Stimulated activated memory B cell treated with anti-CD40 and anti-IgM and Interleukin-4, amounts not matched to agents 10 μg/mL and 1 μg/mL and 100 μg/mL, for 72 hours (primary cell): ENCODE measurements around the gene CFAP210.

Source experiments
- ATAC-seq: fragments of 150-1000 bp; cut with Tn5 transposase; 2 replicates; pipeline ENCODE4 v1.10.0; 2021
- H3K27ac Mint-ChIP-seq: one replicate; pipeline ENCODE4 v1.8.0; 2022; ENCODE audit warnings: mild to moderate bottlenecking, mixed read lengths
- H3K27me3 Mint-ChIP-seq: one replicate; pipeline ENCODE4 v1.8.0; 2022; ENCODE audit warnings: mixed read lengths
- H3K36me3 Mint-ChIP-seq: one replicate; pipeline ENCODE4 v1.8.0; 2022; ENCODE audit warnings: mixed read lengths
- H3K4me1 Mint-ChIP-seq: one replicate; pipeline ENCODE4 v1.8.0; 2022; ENCODE audit warnings: mixed read lengths
- H3K4me3 Mint-ChIP-seq: one replicate; pipeline ENCODE4 v1.8.0; 2022; ENCODE audit warnings: mild to moderate bottlenecking, moderate library complexity, mixed read lengths
- H3K9me3 Mint-ChIP-seq: one replicate; pipeline ENCODE4 v1.8.0; 2022; ENCODE audit warnings: mixed read lengths

CFAP210 gene

DNA sequence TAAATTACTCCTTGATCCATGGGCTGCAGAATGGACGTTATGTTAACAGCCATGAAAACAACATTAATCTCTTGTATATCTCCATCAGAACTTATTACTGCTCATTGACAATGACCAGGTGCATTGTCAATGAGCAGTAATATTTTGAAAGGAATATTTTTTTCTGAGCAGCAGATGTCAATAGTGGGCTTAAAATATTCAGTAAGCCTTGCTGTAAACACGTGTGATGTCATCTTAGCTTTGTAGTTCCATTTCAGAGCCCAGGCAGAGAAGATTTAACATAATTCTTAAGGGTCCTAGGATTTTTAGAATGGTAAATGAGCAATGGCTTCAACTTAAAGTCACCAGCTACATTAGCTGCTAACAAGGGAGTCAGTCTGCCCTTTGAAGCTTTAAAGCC, 26.6 kb downstream of the CFAP210 start:
- ATAC-seq, result no peak
- Mint-ChIP-seq H3K27me3 (peaks cover 27% of the 10 kb centered on the region), H3K27ac (no peak overlapping the region), H3K9me3 (no peaks in the 10 kb centered on the region), H3K4me3 (no peak overlapping the region), H3K36me3 (no peaks in the 10 kb centered on the region), H3K4me1 (no peaks in the 10 kb centered on the region)

DNA sequence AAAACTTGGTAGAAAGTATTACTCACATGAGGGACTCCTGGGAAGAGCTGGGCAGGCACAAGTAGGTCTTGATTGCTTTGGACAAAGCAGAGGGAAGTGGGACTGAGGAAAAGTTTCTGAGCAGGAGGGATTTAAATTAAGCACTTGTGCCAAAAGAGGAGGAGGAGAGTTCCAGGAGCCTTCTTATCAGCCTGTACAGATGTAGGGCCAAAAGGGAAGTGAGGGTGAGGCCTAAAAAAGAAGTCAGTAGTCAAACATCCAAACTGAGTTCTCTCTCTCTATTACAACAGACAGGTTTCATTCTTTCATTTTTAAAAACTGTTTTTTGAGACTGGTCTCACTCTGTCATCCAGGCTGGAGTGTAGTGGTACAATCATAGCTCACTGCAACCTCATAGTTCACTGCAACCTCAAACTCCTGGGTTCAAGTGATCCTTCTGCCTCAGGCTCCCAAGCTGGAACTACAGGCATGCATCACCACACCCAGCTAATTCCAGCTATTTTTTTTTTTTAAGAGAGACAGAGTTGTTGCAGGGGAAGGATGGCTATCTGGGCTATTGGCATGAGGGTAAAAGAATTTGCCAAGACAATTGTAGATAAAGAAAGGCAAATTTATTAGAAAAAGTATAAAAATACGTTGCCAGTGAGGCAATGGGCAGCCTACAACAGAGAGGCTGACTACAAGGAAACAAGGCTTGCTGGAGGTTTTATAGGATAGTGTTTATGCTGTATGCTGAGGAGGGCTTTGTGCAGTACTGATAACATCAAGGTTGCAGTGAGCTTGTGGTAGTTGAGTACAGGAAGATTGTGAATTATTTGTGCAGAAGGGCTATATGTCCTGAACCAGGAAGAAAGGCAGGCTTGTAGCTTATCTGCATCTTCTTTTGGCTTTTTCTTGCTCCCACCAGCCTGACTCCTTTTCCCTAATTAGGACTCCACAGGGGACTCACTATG, 29.0 kb downstream of the CFAP210 start:
- no peak for ATAC-seq
- Mint-ChIP-seq H3K4me1 (peaks cover 5% of the 10 kb centered on the region), H3K36me3 (no peaks in the 10 kb centered on the region), H3K27me3 (peaks cover 20% of the 10 kb centered on the region), H3K4me3 (no peak overlapping the region), H3K9me3 (no peaks in the 10 kb centered on the region), H3K27ac (no peak overlapping the region)

DNA sequence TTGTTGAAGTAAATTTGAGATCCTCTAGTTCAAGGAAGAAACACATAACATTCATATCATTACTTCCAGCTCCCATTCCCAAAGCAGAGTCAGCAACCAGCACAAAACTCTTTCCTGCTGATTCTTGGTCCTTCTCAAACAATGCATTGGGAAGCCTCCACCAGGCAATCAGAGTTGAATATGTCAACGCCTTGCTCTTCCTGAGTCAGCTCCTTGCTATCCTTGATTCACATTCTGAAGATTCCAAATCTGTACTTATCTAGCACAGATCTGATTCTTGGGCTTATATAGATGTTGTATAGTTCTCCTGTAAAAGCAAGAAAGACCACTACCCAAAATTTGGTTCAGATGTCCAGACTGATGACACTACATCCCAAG, 29.6 kb downstream of the CFAP210 start:
- Mint-ChIP-seq H3K4me1 (peaks cover 10% of the 10 kb centered on the region), H3K27me3 (peaks cover 18% of the 10 kb centered on the region), H3K4me3 (no peak overlapping the region), H3K36me3 (no peaks in the 10 kb centered on the region), H3K27ac (no peak overlapping the region), H3K9me3 (no peaks in the 10 kb centered on the region)
- ATAC-seq, result no peak

DNA sequence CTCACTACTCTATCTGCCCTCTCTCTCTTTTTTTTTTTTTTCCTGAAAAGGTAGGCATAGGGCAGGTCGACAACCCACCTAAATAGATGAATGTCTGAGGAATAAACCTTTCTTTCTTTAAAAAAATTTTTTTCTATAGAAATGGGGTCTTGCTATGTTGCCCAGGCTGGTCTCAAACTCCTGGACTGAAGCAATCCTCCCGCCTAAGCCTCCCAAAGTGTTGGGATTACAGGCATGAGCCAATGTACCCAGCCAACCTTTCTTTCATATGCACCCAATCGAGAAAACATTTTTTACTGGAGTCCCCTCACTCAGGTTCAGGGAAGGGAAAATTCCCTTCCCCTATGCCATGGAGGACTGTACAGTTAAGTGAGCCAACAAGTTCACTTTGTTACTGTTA, 31.0 kb downstream of the CFAP210 start:
- no peaks in the 10 kb centered on the region for H3K36me3 Mint-ChIP-seq
- H3K4me3 Mint-ChIP-seq, result no peak overlapping the region
- ATAC-seq, result no peak
- no peak overlapping the region for H3K27ac Mint-ChIP-seq
- H3K4me1 Mint-ChIP-seq, result peaks cover 17% of the 10 kb centered on the region
- peaks cover 8% of the 10 kb centered on the region for H3K27me3 Mint-ChIP-seq
- H3K9me3 Mint-ChIP-seq, result peaks cover 3% of the 10 kb centered on the region

DNA sequence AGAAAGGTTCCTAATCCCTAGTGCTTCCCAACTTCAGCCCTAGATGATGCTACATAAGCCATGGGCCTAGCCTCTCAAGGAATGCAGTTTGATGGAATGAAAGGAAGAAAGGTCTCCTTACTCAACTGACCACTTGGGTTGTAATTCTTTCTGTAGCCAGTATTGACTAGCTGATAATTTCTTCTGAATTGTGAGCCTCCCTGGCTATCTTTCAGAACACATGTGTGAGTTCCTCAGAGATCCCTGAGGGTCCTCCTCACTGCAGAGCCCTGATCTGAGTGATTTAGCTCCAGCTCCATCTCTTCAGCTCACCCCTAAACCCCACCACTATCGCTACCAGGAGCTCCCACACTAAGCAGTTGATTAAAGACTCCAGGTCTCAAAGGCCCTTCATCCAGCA, 31.5 kb downstream of the CFAP210 start:
- Mint-ChIP-seq H3K27ac (no peak overlapping the region), H3K27me3 (peaks cover 8% of the 10 kb centered on the region), H3K36me3 (no peaks in the 10 kb centered on the region), H3K4me3 (no peak overlapping the region), H3K4me1 (peaks cover 17% of the 10 kb centered on the region), H3K9me3 (peaks cover 3% of the 10 kb centered on the region)
- no peak for ATAC-seq

DNA sequence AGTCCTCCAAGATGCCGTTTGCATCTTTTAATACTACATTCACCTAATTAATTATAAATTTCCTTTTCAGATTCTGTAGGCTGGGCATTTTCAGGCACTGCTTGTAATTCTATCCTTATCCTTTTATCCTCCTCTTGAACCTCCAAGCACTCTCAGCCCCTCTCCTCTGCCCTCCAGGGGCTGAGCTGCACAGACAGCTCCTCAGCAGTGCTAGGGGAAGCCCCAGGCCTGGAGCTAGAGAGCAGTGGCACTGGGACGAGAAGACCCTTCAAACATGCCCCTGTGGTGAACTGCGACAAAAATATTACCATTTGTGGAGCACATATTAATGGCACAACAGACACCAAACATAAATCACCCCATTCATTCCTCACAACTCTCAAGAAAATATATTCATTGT, 32.9 kb downstream of the CFAP210 start:
- ATAC-seq, result no peak

DNA sequence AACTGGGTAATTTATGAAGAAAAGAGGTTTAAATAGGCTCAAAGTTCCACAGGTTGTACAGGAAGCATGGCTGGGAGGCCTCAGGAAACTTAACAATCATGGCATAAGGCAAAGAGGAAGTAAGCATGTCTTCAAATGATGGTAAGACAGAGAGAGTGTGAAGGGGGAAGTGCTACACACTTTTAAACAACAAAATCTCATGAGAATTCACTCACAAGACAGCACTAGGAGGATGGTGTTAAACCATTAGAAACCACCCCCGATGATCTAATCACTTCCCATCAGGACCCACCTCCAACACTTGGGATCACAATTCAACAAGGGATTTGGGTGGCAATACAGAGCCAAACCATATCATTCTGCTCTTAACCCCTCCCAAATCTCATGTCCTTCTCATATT, 34.9 kb downstream of the CFAP210 start:
- Mint-ChIP-seq H3K27ac (peak overlapping the region; percentile 62), H3K9me3 (peaks cover 7% of the 10 kb centered on the region), H3K4me1 (peaks cover 17% of the 10 kb centered on the region), H3K4me3 (no peak overlapping the region), H3K36me3 (no peaks in the 10 kb centered on the region), H3K27me3 (no peaks in the 10 kb centered on the region)
- peak; percentile 69 for ATAC-seq

More for the DNA sequence above, 32.9 kb downstream of the CFAP210 start:
- H3K36me3 Mint-ChIP-seq, result no peaks in the 10 kb centered on the region
- H3K27me3 Mint-ChIP-seq, result no peaks in the 10 kb centered on the region
- H3K4me1 Mint-ChIP-seq, result peaks cover 17% of the 10 kb centered on the region
- H3K9me3 Mint-ChIP-seq, result peaks cover 4% of the 10 kb centered on the region
- H3K4me3 Mint-ChIP-seq, result no peak overlapping the region
- H3K27ac Mint-ChIP-seq, result no peak overlapping the region

DNA sequence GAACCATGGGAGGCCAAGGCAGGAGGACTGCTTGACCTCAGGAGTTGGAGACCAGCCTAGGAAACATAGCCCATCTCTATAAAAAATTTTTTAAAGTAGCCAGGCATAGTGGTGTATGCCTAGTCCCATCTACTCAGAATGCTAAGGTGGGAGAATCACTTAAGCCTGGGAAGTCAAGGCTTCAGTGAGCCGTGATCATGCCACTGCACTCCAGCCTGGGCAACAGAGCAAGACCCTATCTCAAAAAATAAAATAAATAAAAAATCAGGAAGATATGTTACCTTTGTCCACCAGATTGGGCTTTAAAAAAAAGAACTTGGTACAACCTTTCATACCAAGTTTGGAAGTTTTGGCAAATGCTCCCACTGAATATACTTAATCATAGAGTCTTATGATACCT, 35.3 kb downstream of the CFAP210 start:
- Mint-ChIP-seq H3K27ac (peak overlapping the region; percentile 62), H3K4me3 (no peak overlapping the region), H3K4me1 (peaks cover 17% of the 10 kb centered on the region)

DNA sequence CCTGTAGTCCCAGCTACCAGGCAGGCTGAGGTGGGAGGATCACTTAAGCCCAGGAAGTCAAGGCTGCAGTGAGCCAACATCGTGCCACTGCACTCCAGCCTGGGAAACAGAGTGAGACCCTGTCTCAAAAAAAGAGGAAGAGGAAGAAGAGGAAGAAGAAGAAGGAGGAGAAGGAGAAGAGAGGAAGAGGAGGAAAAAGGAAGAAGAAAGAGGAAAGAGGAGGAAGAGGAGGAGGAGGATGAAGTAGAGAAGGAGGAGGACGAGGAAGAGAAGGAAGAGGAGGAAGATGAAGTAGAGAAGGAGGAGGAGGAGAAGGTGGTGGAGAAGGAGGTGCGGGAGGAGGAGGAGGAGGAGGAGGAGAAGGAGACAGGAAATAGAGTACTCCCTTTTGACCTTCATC, 38.0 kb downstream of the CFAP210 start:
- Mint-ChIP-seq H3K9me3 (peaks cover 7% of the 10 kb centered on the region), H3K27ac (no peak overlapping the region), H3K27me3 (no peaks in the 10 kb centered on the region), H3K36me3 (no peaks in the 10 kb centered on the region), H3K4me1 (peaks cover 13% of the 10 kb centered on the region), H3K4me3 (no peak overlapping the region)
- no peak for ATAC-seq

More for the DNA sequence above, 35.3 kb downstream of the CFAP210 start:
- Mint-ChIP-seq H3K27me3 (no peaks in the 10 kb centered on the region), H3K9me3 (peaks cover 7% of the 10 kb centered on the region), H3K36me3 (no peaks in the 10 kb centered on the region)
- ATAC-seq, result no peak

DNA sequence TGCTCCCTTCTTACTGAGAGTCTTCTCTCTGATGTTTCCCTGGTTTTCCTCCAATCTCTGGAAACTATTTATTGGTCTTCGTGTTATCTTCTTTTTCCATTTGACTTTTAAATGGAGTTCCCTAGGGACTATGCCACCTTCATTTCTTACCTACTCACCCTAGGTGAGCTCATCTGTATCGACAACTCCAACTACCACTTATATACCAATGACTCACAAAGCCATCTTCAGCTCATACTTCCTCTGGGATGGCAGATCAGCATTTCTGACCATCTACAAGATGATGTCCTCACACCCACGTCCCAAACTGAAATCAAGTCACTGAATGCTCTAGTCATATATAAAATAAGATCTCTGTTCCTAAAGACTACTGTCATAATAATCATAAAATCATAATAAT, 40.6 kb downstream of the CFAP210 start:
- ATAC-seq, result no peak
- H3K4me1 Mint-ChIP-seq, result no peaks in the 10 kb centered on the region
- H3K36me3 Mint-ChIP-seq, result no peaks in the 10 kb centered on the region
- H3K4me3 Mint-ChIP-seq, result no peak overlapping the region
- H3K9me3 Mint-ChIP-seq, result peaks cover 7% of the 10 kb centered on the region
- no peak overlapping the region for H3K27ac Mint-ChIP-seq
- H3K27me3 Mint-ChIP-seq, result no peaks in the 10 kb centered on the region

DNA sequence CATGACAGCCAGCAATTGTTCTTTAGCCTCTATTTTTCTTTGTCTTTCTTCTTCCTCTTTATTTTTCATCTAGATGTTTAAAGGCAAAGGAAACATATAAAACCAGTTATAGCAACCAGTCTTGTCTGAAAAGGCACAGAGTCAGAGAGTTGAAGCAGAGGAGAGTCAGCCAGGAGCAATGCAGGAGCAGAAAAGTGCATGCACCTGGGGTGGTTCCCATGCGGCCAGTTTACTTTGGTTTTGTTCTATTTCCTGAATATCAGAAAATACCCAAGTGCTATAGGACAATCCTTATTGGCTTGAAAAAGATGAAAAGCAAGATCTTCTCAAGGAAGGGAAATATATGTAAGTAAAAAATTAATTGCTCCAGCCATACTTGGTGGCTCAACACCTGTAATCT, 44.9 kb downstream of the CFAP210 start:
- Mint-ChIP-seq H3K4me1 (no peaks in the 10 kb centered on the region), H3K27ac (no peak overlapping the region), H3K4me3 (no peak overlapping the region), H3K9me3 (no peaks in the 10 kb centered on the region), H3K36me3 (no peaks in the 10 kb centered on the region), H3K27me3 (no peaks in the 10 kb centered on the region)
- ATAC-seq, result no peak

DNA sequence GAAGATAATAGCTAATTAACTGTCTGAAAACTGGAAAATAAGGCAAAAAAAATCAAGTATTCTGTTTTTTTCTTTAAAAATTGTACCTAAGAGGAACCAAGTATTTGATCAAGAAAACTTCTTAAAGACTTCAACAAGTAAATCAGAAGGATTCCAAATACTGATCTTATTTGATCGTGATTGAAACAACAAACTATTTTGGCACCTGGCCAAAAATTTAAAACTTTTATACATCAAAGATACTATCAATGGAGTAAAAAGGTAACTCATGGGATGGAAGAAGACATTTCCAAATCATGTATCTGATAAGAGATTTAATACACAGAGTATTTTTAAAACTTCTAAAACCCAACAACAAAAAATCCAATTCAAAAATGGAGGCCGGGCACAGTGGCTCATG, 46.7 kb downstream of the CFAP210 start:
- H3K36me3 Mint-ChIP-seq, result no peaks in the 10 kb centered on the region
- no peaks in the 10 kb centered on the region for H3K4me1 Mint-ChIP-seq
- H3K27me3 Mint-ChIP-seq, result no peaks in the 10 kb centered on the region
- ATAC-seq, result no peak
- H3K27ac Mint-ChIP-seq, result no peak overlapping the region
- H3K9me3 Mint-ChIP-seq, result no peaks in the 10 kb centered on the region
- H3K4me3 Mint-ChIP-seq, result no peak overlapping the region

DNA sequence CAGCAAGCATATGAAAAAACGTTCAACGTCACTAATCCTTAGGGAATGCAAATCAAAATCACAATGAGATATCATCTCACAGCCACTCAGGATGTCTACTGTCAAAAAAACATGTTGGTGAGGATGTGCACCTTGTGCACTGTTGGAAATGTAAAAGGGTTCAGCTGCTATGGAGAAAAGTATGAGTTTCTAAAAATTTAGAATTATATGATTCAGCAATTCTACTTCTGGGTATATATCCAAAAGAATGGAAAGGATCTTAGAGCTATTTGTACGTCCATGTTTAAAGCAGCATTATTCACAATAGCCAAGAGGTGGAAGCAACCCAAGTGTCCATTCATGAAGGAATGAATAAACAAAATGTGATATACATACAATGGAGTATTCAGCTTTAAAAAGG, 50.0 kb downstream of the CFAP210 start:
- Mint-ChIP-seq H3K9me3 (no peaks in the 10 kb centered on the region), H3K27ac (no peak overlapping the region), H3K4me1 (no peaks in the 10 kb centered on the region), H3K4me3 (no peak overlapping the region), H3K27me3 (no peaks in the 10 kb centered on the region), H3K36me3 (peaks cover 6% of the 10 kb centered on the region)
- ATAC-seq, result no peak

DNA sequence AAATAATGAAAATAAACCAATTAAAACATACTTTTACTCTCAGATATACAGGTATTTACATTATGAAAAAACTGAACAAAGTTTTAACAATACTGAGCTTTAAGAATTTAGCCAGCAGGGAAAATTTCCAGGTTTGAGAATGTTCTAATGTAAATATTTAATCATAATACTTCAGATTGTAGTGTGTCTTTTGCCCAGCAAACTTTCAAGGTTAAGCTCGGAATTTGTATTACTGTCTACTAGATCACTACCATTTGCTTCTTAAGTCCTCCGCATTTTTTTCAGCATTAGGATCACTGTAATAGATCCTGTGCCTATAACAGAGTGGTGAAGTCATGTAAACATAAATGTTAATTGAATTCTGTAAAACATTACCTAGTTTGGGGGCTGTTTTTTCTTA, 52.7 kb downstream of the CFAP210 start:
- no peak for ATAC-seq
- no peaks in the 10 kb centered on the region for H3K4me1 Mint-ChIP-seq
- no peak overlapping the region for H3K27ac Mint-ChIP-seq
- no peak overlapping the region for H3K4me3 Mint-ChIP-seq
- H3K9me3 Mint-ChIP-seq, result no peaks in the 10 kb centered on the region
- H3K27me3 Mint-ChIP-seq, result no peaks in the 10 kb centered on the region
- H3K36me3 Mint-ChIP-seq, result peaks cover 14% of the 10 kb centered on the region

DNA sequence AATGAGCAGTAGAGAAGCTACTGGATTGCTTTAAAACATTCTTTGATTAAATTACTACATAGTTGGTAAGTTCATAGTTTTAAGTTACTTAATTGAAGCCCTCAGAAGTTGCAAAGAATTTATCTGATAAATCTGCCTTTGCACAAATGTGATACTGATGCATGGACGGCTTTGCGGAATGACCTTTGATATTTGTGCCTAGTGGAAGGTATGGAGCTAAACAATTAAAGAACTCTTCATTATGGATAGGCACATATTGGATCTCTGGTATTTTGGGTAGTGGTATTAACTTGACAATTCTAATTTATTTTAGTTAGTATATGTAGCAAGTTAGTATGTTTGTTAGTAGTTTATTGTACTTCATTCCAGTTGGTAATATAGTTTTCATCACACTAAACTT, 54.1 kb downstream of the CFAP210 start:
- Mint-ChIP-seq H3K36me3 (peaks cover 14% of the 10 kb centered on the region), H3K9me3 (no peaks in the 10 kb centered on the region), H3K4me3 (no peak overlapping the region), H3K27ac (no peak overlapping the region), H3K27me3 (no peaks in the 10 kb centered on the region), H3K4me1 (no peaks in the 10 kb centered on the region)
- ATAC-seq, result no peak

DNA sequence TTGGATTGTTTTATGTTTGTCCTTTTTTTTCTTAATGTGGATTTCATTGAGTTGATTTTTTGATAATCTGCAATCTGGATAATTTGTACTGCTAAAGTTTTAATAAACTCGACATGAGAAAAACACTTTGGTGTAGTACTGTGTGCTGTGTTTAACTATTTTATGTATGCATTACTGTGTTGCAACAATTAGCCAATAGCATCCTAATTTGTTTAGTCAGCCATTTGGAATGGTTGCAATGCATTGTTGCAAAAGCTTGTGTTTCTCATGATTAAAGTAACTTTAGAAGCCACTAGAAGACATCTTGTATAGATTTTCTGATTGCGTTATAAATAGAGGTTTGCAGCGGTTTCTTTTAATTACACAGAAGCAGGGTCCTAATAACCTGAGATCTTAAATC, 56.6 kb downstream of the CFAP210 start:
- Mint-ChIP-seq H3K27me3 (no peaks in the 10 kb centered on the region), H3K4me3 (no peak overlapping the region), H3K9me3 (no peaks in the 10 kb centered on the region), H3K27ac (no peak overlapping the region), H3K36me3 (peaks cover 14% of the 10 kb centered on the region), H3K4me1 (no peaks in the 10 kb centered on the region)
- ATAC-seq, result no peak
